Cerebellar nuclear complex (tissue), 1 donor: ENCODE measurements around the gene KCNIP4.

Experiments
- DNase-seq, 2 experiments: peaks; one replicate each; lab custom pipeline; 2025; lab: John Stamatoyannopoulos, UW

KCNIP4 gene

DNA sequence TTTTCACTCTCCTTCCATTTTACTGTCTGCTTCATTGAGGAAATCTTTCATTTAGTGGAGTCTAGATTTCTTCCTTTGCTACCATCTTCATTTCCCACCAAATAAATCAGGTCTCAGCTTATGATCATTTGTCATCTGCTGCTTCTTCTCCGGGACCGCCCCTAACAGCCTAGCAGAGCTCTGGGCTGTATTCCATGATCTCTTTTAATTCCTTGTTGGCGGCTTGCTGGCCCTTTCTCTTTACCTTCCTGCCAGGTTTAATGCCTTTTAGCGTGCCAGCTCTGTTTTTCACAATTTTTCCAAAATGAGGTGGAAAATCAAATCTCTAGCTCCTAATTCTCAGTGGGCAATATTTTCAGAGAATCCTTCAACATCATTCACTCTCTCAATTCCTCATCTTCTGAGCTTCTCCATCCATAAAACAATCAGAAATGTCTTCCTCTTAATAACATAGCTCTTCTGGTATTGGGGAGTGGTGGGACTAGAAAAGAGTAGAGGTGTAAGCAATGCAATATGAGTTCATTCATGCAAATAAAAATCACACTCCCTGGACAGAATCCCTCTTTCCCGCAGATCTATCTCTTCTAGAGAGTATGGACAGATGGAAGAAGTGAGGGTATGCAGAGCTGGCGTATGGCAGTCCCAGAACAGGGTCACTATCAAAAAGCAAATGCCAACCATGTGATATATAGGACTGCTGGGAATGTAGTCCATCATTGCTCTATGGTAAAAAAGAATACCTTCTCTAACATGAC lies 491.3 kb downstream of the KCNIP4 start:
- DNase-seq = peak; percentile 56 to 82

- peak; percentile 13 to 77 for DNase-seq
Observed at GRCh38 chr4:21454831-21455230, 493.7 kb downstream of the KCNIP4 start.

GRCh38 chr4:21454201-21454600 lies 494.4 kb downstream of the KCNIP4 start:
- DNase-seq = no peak

DNA sequence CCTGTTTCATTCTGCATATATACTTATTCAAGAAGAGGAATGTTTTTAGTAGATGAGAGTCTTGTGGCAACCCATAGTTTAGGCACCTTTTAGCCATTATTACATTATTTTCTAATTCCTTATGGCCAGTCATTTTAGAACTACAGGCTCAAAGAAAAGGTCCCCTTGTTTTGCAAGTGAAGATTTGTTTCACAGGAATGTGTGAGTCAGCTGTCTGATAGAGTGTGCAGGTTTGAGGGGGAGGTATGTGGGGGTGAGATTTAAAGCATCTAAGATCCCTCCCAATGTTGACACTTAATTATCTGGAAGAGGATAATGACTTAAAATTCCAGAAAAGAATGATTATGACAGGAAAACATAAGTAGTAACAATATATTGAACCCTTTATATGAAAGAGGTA lies 495.6 kb downstream of the KCNIP4 start:
- no peak for DNase-seq

GRCh38 chr4:21451032-21451431 lies 497.5 kb downstream of the KCNIP4 start:
- peak; percentile 35 to 74 for DNase-seq

DNA sequence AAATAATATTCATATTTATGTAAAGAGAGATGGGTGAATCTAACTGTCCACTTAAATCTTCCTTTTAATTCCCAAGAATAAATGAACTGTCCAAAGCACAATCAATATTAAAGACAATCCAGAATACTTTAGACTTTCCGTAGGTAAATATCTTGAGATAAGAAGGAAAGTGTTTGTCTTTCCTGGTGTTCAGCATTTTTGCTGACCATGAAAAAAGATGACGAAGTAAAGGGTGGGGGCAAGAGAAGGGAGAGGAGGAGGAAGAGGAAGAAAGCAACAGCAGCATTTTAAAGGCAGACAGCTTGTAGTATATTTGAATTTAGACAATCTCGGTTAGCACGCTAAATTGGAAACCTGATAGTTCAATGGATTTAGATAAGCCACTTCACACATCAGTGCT lies 498.2 kb downstream of the KCNIP4 start:
- DNase-seq = no peak

GRCh38 chr4:21447301-21448054 lies 501.1 kb downstream of the KCNIP4 start:
- DNase-seq = no peak

- no peak for DNase-seq
Observed at GRCh38 chr4:21420166-21420565, 528.4 kb downstream of the KCNIP4 start.

DNA sequence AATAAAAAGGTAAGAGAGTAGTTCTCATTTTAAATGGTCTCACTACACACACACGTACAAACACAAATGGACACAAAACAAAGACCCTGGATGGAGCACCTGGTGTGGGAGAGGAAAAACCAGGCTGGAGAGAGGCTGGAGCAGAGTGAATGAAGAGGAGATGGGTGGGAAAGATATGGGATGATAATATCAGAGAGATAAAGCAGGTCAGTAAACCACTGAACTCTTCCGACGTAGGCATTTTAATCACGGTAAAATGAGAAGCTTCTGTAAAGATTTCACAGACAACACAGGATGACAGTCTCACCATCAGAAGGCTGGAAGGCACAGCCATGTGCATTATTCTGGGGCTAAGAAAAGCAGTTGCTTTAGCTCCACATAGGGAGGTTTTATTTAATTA lies 532.8 kb downstream of the KCNIP4 start:
- DNase-seq = no peak

GRCh38 chr4:21413807-21414370 lies 534.7 kb downstream of the KCNIP4 start:
- no peak for DNase-seq

DNA sequence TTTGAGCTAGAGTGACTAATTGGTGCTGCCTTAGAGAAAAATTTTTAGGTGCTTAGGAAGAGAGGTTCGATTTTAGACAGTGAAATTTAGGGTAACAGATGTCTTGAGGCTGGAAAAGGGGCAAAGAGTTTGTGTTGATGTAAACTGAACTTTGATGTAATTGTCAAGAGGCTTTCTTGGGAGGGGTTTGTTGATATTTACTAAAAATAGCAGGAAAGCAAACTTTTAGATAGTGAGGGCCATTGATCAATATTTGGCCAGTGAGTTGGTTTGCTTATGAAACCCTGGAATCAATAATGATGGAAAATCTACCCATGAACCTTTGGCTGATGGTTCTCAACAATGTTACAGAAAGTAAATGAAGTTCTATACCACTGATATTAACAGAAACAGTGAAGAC lies 537.5 kb downstream of the KCNIP4 start:
- no peak for DNase-seq

DNA sequence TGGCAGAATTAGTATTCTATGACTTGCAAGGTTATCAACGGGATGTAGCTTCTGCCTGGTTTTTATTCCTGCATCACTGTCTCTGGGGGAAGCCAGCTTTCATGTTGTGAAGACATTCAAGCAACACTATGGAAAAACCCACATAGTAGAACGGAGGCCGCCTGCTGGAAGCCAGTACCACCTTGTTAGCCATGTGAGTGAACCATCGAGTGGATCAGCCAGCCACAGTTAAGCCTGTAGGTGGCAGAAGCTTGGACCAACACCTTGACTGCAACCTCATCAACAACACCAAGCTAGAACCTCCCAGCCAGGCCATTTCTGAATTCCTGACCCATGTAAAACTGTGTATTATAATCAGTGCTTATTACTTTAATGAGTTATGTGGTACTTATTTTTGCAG lies 538.2 kb downstream of the KCNIP4 start:
- DNase-seq = no peak

DNA sequence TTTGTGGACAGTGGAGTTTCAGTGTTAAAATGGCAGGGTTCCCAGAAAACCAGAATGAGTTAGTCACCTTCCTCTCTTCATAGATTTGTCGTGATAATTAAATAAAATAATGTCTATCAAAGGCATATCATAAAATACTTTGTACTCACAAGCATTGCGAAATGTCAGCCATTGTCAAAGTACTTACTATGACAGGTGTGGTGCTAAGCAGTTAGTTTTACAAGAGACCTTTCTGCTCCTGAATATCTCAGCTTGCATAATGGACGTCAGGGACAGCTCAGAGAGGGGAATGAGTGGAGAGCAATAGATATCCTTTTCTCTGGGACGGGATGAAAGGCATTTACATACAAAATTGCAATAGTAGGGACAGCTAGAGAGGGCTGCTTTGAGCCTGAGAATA lies 560.9 kb downstream of the KCNIP4 start:
- DNase-seq = no peak

DNA sequence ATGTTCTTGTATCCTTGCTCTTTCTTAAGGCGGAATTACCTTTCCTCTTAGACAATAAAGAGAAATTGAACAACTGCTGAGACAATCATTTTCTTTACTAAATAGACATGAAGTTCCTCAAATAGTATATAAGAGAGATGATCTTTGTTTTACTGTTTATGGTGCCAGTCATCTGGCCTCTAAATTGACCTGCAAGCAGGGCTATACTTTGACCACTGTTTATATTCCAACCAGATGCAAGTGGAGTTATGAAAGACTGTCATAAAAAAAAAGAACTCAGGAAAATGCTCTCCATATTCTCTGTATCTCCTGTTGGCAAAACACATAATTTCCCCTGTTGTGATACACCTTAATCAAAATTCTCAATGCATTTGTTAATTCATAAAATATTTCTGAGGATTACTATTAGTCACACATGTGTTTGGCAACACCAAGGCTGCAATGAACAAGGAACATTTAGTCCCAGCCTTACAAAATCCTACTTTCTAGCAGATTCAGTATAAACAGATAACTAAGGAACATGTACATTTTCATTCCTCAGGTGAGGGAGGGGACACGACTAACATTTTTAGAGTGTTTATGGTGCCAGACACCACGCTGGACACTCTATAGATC lies 562.3 kb downstream of the KCNIP4 start:
- DNase-seq = no peak

DNA sequence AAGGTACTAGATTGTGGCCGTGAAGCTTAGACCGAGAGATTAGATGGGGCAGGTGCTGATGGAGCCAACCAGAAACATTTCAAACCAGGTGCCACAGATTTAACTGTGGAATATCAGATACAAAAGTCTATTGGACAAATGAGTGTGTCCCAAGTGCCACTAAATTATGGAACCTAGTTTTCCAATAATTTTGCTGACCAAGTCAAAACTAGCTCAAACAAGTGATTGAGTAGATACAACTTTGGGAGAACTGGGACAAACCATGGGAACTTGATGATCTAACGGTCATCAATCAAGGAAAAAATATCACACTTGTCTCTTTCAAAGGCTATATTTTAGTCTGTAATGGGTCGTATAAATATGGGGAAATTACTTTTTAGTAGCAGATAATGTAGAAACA lies 562.9 kb downstream of the KCNIP4 start:
- DNase-seq = no peak

DNA sequence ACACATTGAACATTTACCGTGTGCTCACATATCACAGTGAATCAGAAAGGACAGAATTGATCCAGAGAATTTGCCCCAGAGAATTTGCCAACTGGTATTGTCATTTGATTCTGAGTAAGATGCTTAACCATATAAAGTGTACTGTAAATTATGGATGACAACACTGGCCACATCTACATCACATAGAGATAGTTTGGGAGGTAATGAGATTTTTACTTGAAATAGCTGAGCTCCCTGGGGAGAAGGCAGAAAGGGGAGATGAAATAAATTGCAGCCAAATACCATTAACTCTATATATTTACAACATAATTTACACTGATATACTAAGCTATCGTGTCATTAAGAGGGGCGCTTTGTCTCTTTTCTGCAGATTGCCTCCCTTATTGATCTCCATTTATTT lies 564.0 kb downstream of the KCNIP4 start:
- DNase-seq = no peak

GRCh38 chr4:21380861-21381260 lies 567.7 kb downstream of the KCNIP4 start:
- no peak for DNase-seq

- no peak for DNase-seq
Observed at GRCh38 chr4:21377046-21377445, 571.5 kb downstream of the KCNIP4 start.

DNA sequence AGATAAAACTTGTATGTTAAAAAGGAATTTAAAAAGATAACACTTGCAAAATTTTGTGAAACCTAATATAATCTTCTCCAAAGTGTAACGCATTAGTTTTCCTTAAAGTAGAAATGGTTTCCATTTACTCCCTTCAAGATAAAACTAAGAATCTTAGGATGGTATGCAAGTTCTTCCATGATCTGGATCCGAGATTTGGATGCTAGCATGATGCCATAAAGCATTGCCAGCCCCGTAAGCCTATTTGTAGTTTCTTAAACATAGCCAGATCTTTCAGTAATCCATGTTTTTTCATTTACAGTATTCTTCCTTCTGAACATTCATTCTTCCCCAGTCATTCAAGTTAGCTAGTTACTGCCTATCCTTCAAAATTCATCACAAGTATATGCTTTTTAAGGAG lies 572.4 kb downstream of the KCNIP4 start:
- no peak for DNase-seq

DNA sequence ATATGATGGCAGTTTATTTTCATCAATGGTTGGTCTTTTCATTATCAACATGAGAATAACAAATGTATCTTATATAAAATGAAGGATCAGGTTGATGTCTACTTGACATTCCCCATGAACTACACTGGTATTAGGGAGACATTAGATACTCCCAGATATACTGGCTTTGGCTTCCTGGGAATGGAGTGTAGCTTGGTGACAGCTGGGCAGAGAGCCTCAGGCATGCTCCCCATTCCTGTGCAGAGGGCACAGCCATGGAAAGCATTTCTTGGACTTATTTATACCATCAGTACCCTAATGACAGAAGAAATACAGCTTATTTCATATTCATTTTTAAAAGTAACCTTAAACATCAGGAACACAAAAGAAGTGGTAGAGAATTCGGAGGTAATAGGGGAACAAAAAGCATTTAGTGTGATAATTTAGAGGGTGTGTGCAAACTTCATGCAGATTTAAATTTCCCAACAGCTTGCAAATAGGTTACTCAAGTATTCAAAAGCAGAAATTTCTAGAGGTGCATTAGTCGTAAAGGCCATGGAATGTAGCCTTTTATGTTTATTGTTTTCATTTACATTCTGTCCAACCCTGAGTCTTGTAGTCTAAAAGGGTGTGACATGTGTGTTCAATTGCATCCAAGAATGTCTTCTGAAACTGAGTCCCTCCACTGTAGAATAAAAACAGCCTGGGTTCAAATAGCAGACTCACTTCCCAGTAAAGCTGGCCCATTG lies 573.8 kb downstream of the KCNIP4 start:
- DNase-seq = no peak

DNA sequence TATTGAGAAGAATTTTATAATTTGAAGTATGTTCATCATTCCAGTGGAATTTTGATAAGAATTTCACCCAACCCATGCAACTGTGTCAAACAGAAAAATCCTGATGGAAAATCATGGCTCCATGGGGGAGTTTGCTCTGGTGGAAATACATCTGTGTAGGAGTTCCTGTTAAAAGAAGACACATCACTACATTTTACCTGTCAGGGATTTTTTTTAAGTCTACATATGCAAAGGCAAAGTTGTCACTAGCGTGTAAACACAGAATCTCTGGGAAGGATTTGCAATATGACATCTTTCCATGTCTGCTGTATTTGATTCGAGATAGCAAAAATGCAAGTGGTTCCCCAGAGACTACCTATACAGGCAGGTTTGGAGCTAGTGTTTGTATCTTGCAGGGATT lies 581.0 kb downstream of the KCNIP4 start:
- DNase-seq = no peak

DNA sequence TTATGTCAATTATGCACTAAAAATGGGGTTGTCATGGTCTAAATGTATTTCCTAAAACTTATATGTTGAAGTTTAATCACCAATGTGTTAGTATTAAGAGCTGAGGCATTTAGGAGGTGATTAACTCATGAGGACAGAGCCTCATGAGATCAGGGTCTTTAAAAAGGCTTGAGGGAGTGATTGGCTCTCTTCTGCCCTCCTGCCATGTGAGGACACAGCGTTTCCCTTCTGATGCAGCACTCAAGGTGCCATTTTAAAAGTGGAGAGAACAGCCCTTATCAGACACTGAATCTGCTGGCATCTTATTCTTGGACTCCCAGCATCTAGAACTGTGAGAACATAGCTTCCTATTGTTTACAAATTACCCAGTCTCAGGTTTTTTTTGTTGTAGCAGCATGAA lies 581.7 kb downstream of the KCNIP4 start:
- DNase-seq = no peak
